Measurements from ENCODE around the gene SLC24A4.

DNA sequence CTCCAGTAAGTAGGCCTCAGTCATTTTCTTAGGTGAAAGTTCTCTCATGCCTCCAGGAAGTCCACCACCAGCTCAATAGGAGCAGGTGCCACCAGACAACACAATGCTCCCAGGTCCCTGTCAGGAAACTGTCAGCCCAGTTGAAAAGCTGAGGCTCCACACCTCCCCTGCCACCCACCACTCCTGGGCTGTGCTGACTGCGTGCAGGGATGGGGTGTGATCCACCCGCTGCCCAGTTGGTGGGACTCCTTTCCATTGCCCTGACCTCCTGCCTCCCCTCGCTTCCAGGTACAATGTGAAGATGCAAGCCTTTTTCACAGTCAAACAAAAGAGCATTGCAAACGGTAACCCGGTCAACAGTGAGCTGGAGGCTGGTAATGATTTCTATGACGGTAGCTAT is 125.8 kb downstream of the SLC24A4 start:
- TF ChIP-seq POLR2A (IDR thresholded peaks at IDR 0.05; ENCODE audit: low read depth, low read length) (no peak), POLR2AphosphoS5 (IDR thresholded peaks at IDR 0.05; ENCODE audit: low read depth, low read length) (no peak), TAF1 (IDR thresholded peaks at IDR 0.05; ENCODE audit: low read depth, low read length) (no peak), POU2F2 (IDR thresholded peaks at IDR 0.05; ENCODE audit: low read depth, low read length) (no peak)
